ENCODE results near the gene TXK.

GRCh38 chr4:48109413-48110263 is 24.4 kb downstream of the TXK start:
- peak; percentile 73 to 79 for TF ChIP-seq CTCF (conservative IDR thresholded peaks at IDR 0.05; ENCODE audit: low read depth in 2 of 2)
- no peak for TF ChIP-seq EZH2phosphoT487 (IDR thresholded peaks at IDR 0.05; ENCODE audit: unreplicated experiment)
- TF ChIP-seq POLR2AphosphoS5 (IDR thresholded peaks at IDR 0.05; ENCODE audit: low read depth), result no peak
- no peak for TF ChIP-seq STAT1 (IDR thresholded peaks at IDR 0.05; ENCODE audit: unreplicated experiment)

Data from GM23338 (cell line).